Stimulated activated CD8-positive, alpha-beta memory T cell treated with anti-CD3 and anti-CD28 coated beads, Interleukin-15, amount 100 ng/mL, for 1 hour (primary cell): ENCODE data around the gene WWOX.

Experiments used
- DNase-seq: peaks from one replicate; pipeline ENCODE4 v3.0.0-alpha.2; 2020; ENCODE audit warnings: low read depth

Gene WWOX

GRCh38 chr16:78196502-78196901 is 97.0 kb downstream of the WWOX start:
- DNase-seq: no peak

- no peak for DNase-seq
Observed at GRCh38 chr16:78198288-78198687, 98.8 kb downstream of the WWOX start.

- DNase-seq: no peak
Observed at GRCh38 chr16:78199325-78200022, 100.0 kb downstream of the WWOX start.

- no peak for DNase-seq
Observed at GRCh38 chr16:78200023-78200389, 100.6 kb downstream of the WWOX start.

- no peak for DNase-seq
Observed at GRCh38 chr16:78200623-78201096, 101.2 kb downstream of the WWOX start.

GRCh38 chr16:78205506-78205905 is 106.1 kb downstream of the WWOX start:
- DNase-seq: no peak

- no peak for DNase-seq
Observed at GRCh38 chr16:78206623-78207223, 107.3 kb downstream of the WWOX start.

GRCh38 chr16:78209951-78210661 is 110.7 kb downstream of the WWOX start:
- DNase-seq: no peak

- DNase-seq: no peak
Observed at GRCh38 chr16:78211020-78211599, 111.7 kb downstream of the WWOX start.

GRCh38 chr16:78211946-78212345 is 112.5 kb downstream of the WWOX start:
- no peak for DNase-seq

GRCh38 chr16:78212674-78213073 is 113.2 kb downstream of the WWOX start:
- no peak for DNase-seq

- no peak for DNase-seq
Observed at GRCh38 chr16:78213751-78214150, 114.3 kb downstream of the WWOX start.

GRCh38 chr16:78215222-78215621 is 115.8 kb downstream of the WWOX start:
- no peak for DNase-seq

- DNase-seq: no peak
Observed at GRCh38 chr16:78216166-78216745, 116.8 kb downstream of the WWOX start.

GRCh38 chr16:78217276-78217675 is 117.8 kb downstream of the WWOX start:
- no peak for DNase-seq

GRCh38 chr16:78218279-78218678 is 118.8 kb downstream of the WWOX start:
- no peak for DNase-seq

GRCh38 chr16:78218856-78219651 is 119.6 kb downstream of the WWOX start:
- no peak for DNase-seq

- no peak for DNase-seq
Observed at GRCh38 chr16:78220571-78220970, 121.1 kb downstream of the WWOX start.

GRCh38 chr16:78221892-78222291 is 122.4 kb downstream of the WWOX start:
- DNase-seq: no peak

- DNase-seq: no peak
Observed at GRCh38 chr16:78224342-78224741, 124.9 kb downstream of the WWOX start.

- no peak for DNase-seq
Observed at GRCh38 chr16:78225919-78226318, 126.5 kb downstream of the WWOX start.

- DNase-seq: no peak
Observed at GRCh38 chr16:78227855-78228254, 128.4 kb downstream of the WWOX start.
